Kidney glomerular epithelial cell (primary cell): ENCODE results near the gene SELENOT.

Source experiments
- DNase-seq: peaks from one replicate; lab custom pipeline; 2025; lab: John Stamatoyannopoulos, UW

Gene SELENOT

DNA sequence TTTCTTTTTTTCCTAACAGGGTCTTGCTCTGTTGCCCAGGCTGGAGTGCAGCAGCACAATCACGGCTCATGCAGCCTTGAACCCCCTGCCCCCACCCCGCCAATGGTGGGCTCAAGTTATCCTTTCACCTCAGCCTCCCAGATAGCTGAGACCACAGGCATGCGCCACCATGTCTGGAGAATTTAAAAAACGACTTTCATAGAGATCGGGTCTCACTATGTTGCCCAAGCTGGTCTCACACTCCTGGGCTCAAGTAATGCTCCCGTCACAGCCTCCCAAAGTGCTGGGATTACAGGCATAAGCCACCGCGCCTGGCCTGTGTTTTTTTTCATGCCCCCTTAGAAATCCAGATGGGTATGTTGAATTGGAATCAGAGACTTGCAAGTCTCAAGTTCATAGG is 60.3 kb downstream of the SELENOT start:
- no peak for DNase-seq

DNA sequence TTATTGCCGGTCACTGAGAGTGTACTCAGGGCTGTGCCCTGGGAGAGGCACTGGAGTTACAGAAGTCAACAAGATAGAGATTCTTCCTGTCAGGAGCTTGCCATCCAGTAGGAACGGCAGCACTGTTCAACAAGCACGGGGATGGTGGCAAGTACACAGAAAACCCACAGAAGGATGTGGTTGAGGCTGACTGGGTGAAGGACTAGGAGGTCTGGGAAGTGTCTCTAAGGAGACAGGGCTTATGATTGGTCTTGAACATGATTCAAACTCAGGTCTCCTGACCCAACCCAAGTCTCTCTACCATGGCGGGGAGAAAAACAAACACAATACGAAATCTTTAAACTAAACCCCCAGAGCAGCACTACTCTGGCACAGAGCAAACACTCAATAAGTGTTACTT is 63.0 kb downstream of the SELENOT start:
- DNase-seq: no peak

DNA sequence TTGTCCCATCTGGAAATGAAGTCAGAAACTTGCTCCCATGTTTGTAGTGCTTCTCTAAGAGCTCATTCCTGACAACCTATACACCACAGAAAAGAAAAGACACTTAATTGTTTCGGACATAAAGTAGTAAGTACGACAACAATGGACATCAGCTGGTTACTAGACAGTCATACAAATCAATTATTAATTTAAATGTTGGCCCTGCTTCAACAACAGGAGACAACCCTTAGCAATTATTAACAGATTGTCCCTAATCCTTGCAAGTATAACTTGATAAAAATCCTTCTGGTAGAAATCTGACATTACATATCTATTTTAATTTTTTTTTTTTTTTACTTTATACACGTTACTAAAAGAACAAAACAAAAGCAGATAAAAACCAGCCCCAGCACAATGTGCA is 70.8 kb downstream of the SELENOT start:
- no peak for DNase-seq

DNA sequence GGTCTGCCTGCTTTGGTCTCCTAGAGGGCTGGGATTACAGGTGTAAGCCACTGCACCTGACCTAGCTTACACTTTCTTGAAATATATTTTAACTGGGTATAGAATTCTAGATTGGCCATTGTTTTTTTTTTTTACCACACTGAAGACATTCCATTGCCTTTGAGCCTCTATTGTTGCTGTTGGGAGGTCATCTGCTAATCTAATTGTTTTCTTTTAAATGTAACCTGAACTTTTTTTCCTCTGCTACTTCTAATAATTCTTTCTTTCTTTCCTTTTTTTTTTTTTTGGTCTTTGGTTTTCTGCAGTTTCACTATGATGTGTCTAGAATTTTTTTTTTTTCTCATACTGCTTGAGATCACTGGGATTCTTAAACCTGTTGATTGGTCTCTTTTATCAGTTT is 72.5 kb downstream of the SELENOT start:
- DNase-seq: no peak
